ENCODE results near the gene THADA.
"Not testable (repeated sequence)": the region's sequence is repeated elsewhere in the genome, so short reads cannot be mapped to it uniquely, and the experiment has no call there.

THADA gene

GRCh38 chr2:43604674-43605073 is 8.8 kb upstream of the THADA start:
- Histone ChIP-seq H3K27ac (no peak overlapping the region), H3K36me3 (ENCODE audit: insufficient read depth) (no peaks in the 10 kb centered on the region), H3K27me3 (ENCODE audit: insufficient read depth, low read depth) (no peaks in the 10 kb centered on the region), H4K20me1 (ENCODE audit: insufficient read depth) (no peaks in the 10 kb centered on the region), H3K79me2 (ENCODE audit: insufficient read depth, low read depth) (no peaks in the 10 kb centered on the region), H2AFZ (ENCODE audit: low read depth) (no peak overlapping the region), H3K9ac (no peak overlapping the region), H3K4me2 (no peak overlapping the region), H3K4me1 (ENCODE audit: low read depth, poor library complexity, severe bottlenecking) (no peaks in the 10 kb centered on the region), H3K4me3 (IDR thresholded peaks at IDR 0.05; ENCODE audit: insufficient read depth, low read depth, low read length) (no peak overlapping the region)
- no peak for TF ChIP-seq CTCF (conservative IDR thresholded peaks at IDR 0.05; ENCODE audit: low read depth, low read length)

- not testable (repeated sequence) for H2AFZ ChIP-seq (ENCODE audit: low read depth); H3K79me2 ChIP-seq (ENCODE audit: insufficient read depth, low read depth); H3K36me3 ChIP-seq (ENCODE audit: insufficient read depth)
These were observed 4.8 kb upstream of the THADA start for GRCh38 chr2:43600596-43600995.

GRCh38 chr2:43594875-43595274 is 963 bp downstream of the THADA start:
- Histone ChIP-seq H3K9ac (peak overlapping the region; percentile 85), H3K36me3 (ENCODE audit: insufficient read depth) (0 out of 2 replicates have a peak, but pooled peaks cover 3% of the 10 kb centered on the region), H3K79me2 (ENCODE audit: insufficient read depth, low read depth) (peaks cover 10% of the 10 kb centered on the region), H3K4me1 (ENCODE audit: low read depth, poor library complexity, severe bottlenecking) (peaks cover 15% of the 10 kb centered on the region), H3K4me3 (IDR thresholded peaks at IDR 0.05; ENCODE audit: insufficient read depth, low read depth, low read length) (peak overlapping the region; percentile 90), H2AFZ (ENCODE audit: low read depth) (peak overlapping the region; percentile 98), H3K27me3 (ENCODE audit: insufficient read depth, low read depth) (no peaks in the 10 kb centered on the region), H3K4me2 (peak overlapping the region; percentile 69), H4K20me1 (ENCODE audit: insufficient read depth) (no peaks in the 10 kb centered on the region), H3K27ac (peak overlapping the region; percentile 87)
- no peak for TF ChIP-seq CTCF (conservative IDR thresholded peaks at IDR 0.05; ENCODE audit: low read depth, low read length)

More at GRCh38 chr2:43600596-43600995, 4.8 kb upstream of the THADA start:
- H3K27me3 ChIP-seq (ENCODE audit: insufficient read depth, low read depth); H3K4me3 ChIP-seq (IDR thresholded peaks at IDR 0.05; ENCODE audit: insufficient read depth, low read depth, low read length); H4K20me1 ChIP-seq (ENCODE audit: insufficient read depth); H3K9ac ChIP-seq; H3K27ac ChIP-seq; H3K4me1 ChIP-seq (ENCODE audit: low read depth, poor library complexity, severe bottlenecking); H3K4me2 ChIP-seq: not testable (repeated sequence)

GRCh38 chr2:43593254-43593653 is 2.6 kb downstream of the THADA start:
- Histone ChIP-seq H3K27ac (no peak overlapping the region), H4K20me1 (ENCODE audit: insufficient read depth) (no peaks in the 10 kb centered on the region), H3K79me2 (ENCODE audit: insufficient read depth, low read depth) (peaks cover 10% of the 10 kb centered on the region), H3K9ac (no peak overlapping the region), H3K4me3 (IDR thresholded peaks at IDR 0.05; ENCODE audit: insufficient read depth, low read depth, low read length) (no peak overlapping the region), H3K27me3 (ENCODE audit: insufficient read depth, low read depth) (no peaks in the 10 kb centered on the region), H2AFZ (ENCODE audit: low read depth) (no peak overlapping the region), H3K36me3 (ENCODE audit: insufficient read depth) (0 out of 2 replicates have a peak, but pooled peaks cover 3% of the 10 kb centered on the region), H3K4me1 (ENCODE audit: low read depth, poor library complexity, severe bottlenecking) (peaks cover 15% of the 10 kb centered on the region), H3K4me2 (no peak overlapping the region)
- no peak for TF ChIP-seq CTCF (conservative IDR thresholded peaks at IDR 0.05; ENCODE audit: low read depth, low read length)

- peaks cover 10% of the 10 kb centered on the region for H3K79me2 ChIP-seq (ENCODE audit: insufficient read depth, low read depth)
- no peaks in the 10 kb centered on the region for H4K20me1 ChIP-seq (ENCODE audit: insufficient read depth)
- peaks cover 15% of the 10 kb centered on the region for H3K4me1 ChIP-seq (ENCODE audit: low read depth, poor library complexity, severe bottlenecking)
- no peak overlapping the region for H3K4me2 ChIP-seq
- H3K27me3 ChIP-seq (ENCODE audit: insufficient read depth, low read depth): no peaks in the 10 kb centered on the region
- no peak overlapping the region for H3K9ac ChIP-seq
- H3K27ac ChIP-seq: no peak overlapping the region
- H3K4me3 ChIP-seq (IDR thresholded peaks at IDR 0.05; ENCODE audit: insufficient read depth, low read depth, low read length): no peak overlapping the region
- 0 out of 2 replicates have a peak, but pooled peaks cover 3% of the 10 kb centered on the region for H3K36me3 ChIP-seq (ENCODE audit: insufficient read depth)
- TF ChIP-seq CTCF (conservative IDR thresholded peaks at IDR 0.05; ENCODE audit: low read depth, low read length): no peak
- no peak overlapping the region for H2AFZ ChIP-seq (ENCODE audit: low read depth)
These were observed 3.4 kb downstream of the THADA start for GRCh38 chr2:43592443-43592842.

Data from KMS-11 (cell line).